Panc1 (cell line): ENCODE data around the gene RDH13. TPM values are rescaled to one million over a fixed set of nuclear protein-coding genes. Genes with fewer than 3 reads are reported as not detected.

Experiments
- ATAC-seq: fragments of 200-7000 bp; cut with Tn5 transposase; 2 replicates; pipeline ENCODE4 v1.9.1; 2020; ENCODE audit warnings: mild to moderate bottlenecking, moderate library complexity
- BruUV-seq: library from RNA; stranded (reverse); fragments of 400-500 nt; replicated peaks from 2 replicates; lab custom pipeline; 2021; lab: Mats Ljungman, UMichigan
- CTCF ChIA-PET: fragments of 300-600 bp; sonication (Branson Sonifier 250); formaldehyde crosslinking; loops from one replicate; lab custom pipeline; 2022; ENCODE audit warnings: antibody characterized with exemption; lab: Charles Lee
- POLR2A ChIA-PET: fragments of 300-600 bp; sonication (Branson Sonifier 250); formaldehyde crosslinking; loops from one replicate; lab custom pipeline; 2022; ENCODE audit warnings: antibody characterized with exemption; lab: Charles Lee
- DNase-seq: peaks from one replicate; pipeline ENCODE4 v3.0.0-alpha.2; 2010; ENCODE audit warnings: low read depth, low spot score
- H3K27ac ChIP-seq: 2 replicates; pipeline ENCODE4 v1.5.1; 2011; ENCODE audit warnings: mild to moderate bottlenecking, low read length, inconsistent platforms
- H3K27me3 ChIP-seq: fragments of 200-500 bp; sonication (Bioruptor generic); 2 replicates; pipeline ENCODE4 v1.6.0; 2014; ENCODE audit warnings: low read length, inconsistent platforms; ENCODE audit not compliant: control insufficient read depth, insufficient read depth
- H3K36me3 ChIP-seq: fragments of 200-500 bp; sonication (Bioruptor generic); 2 replicates; pipeline ENCODE4 v1.5.1; 2014; ENCODE audit warnings: inconsistent platforms, mild to moderate bottlenecking, low read length, moderate library complexity; ENCODE audit not compliant: control insufficient read depth, insufficient read depth
- H3K4me1 ChIP-seq: 2 replicates; pipeline ENCODE4 v1.5.1; 2011; ENCODE audit warnings: inconsistent platforms, mild to moderate bottlenecking, low read length, moderate library complexity; ENCODE audit not compliant: control insufficient read depth, insufficient read depth
- H3K4me3 ChIP-seq, 2 experiments: 2 replicates each; pipeline ENCODE4 v1.5.1; 2011 to 2012; ENCODE audit warnings: low read depth in 2 of 2, low read length in 2 of 2, mild to moderate bottlenecking in 2 of 2, inconsistent platforms in 1 of 2, moderate library complexity in 1 of 2
- H3K9me3 ChIP-seq: fragments of 200-500 bp; sonication (Bioruptor generic); 2 replicates; pipeline ENCODE4 v1.5.1; 2014; ENCODE audit warnings: low read depth, mild to moderate bottlenecking, inconsistent platforms, low read length, moderate library complexity; ENCODE audit not compliant: control insufficient read depth, insufficient read depth
- CTCF ChIP-seq: fragments of 450-650 bp; IDR thresholded peaks from 2 replicates; pipeline ENCODE4 v1.5.1; 2017; ENCODE audit warnings: mild to moderate bottlenecking
- POLR2AphosphoS5 ChIP-seq: IDR thresholded peaks from 2 replicates; pipeline ENCODE4 v1.6.1; 2012; ENCODE audit warnings: mild to moderate bottlenecking, low read depth, low read length, moderate library complexity
- REST ChIP-seq, 2 experiments: IDR thresholded peaks; 2 replicates each; pipeline ENCODE4 v1.6.1; 2011 to 2012; ENCODE audit warnings: low read depth in 2 of 2, control low read depth in 1 of 2, low read length in 1 of 2, mild to moderate bottlenecking in 1 of 2, moderate library complexity in 1 of 2; ENCODE audit not compliant: insufficient read depth in 1 of 2
- SIN3A ChIP-seq: IDR thresholded peaks from 2 replicates; pipeline ENCODE4 v1.6.1; 2012; ENCODE audit warnings: low read depth, mild to moderate bottlenecking, low read length, moderate library complexity, borderline replicate concordance; ENCODE audit not compliant: insufficient read depth
- TCF7L2 ChIP-seq: IDR thresholded peaks from 2 replicates; pipeline ENCODE4 v1.6.1; 2011; ENCODE audit warnings: mild to moderate bottlenecking, low read depth, low read length, inconsistent platforms
- in situ Hi-C: cut with HindIII; loops from 2 replicates; pipeline ENCODE4 v1.10.0; 2016; ENCODE audit warnings: low sequenced_read_pairs, low pct_unique_long_range_greater_than_20kb
- intact Hi-C: fragments of 100-400 bp; cut with micrococcal nuclease; formaldehyde crosslinking; loops from one replicate; pipeline ENCODE4 v1.10.0; 2022; ENCODE audit not compliant: unreplicated experiment
- total RNA-seq: library from RNA; stranded (reverse); gene quantifications from one replicate; pipeline ENCODE4 v1.2.1, GENCODE V29; 2021; ENCODE audit not compliant: unreplicated experiment

Gene RDH13
- total RNA-seq, 1 experiment from 2014 or later = 37.8 TPM

- no peaks in the 10 kb centered on the region for H3K9me3 ChIP-seq
- intact Hi-C loops (no loop called here), in situ Hi-C loops (no loop called here)
- no peaks in the 10 kb centered on the region for H3K27me3 ChIP-seq
- BruUV-seq = TSS peak; percentile 87
- no peak for DNase-seq
- no peak for ATAC-seq
- no peak overlapping the region for H3K27ac ChIP-seq
- no peak for TF ChIP-seq POLR2AphosphoS5
- no peak for TF ChIP-seq REST (IDR thresholded peaks at IDR 0.05; ENCODE audit: insufficient read depth in 1 of 2, low read depth in 2 of 2, low read length in 1 of 2)
- no peak for TF ChIP-seq SIN3A
- no peak for TF ChIP-seq CTCF
- TF ChIP-seq TCF7L2 = no peak
- ChIA-PET CTCF (interaction anchor here (0.6 kb wide), 1 partner anchor 44 kb away, joined by 6 read pairs; no protein-coding TSS in a partner anchor), POLR2A (no interaction called here)
- H3K36me3 ChIP-seq = peaks cover 2% of the 10 kb centered on the region; the same call in 1 of the 2 replicates
- no peak overlapping the region for H3K4me3 ChIP-seq
- H3K4me1 ChIP-seq = peaks cover 33% of the 10 kb centered on the region
These were observed 28.4 kb upstream of the RDH13 start for GRCh38 chr19:55091126-55091910.

DNA sequence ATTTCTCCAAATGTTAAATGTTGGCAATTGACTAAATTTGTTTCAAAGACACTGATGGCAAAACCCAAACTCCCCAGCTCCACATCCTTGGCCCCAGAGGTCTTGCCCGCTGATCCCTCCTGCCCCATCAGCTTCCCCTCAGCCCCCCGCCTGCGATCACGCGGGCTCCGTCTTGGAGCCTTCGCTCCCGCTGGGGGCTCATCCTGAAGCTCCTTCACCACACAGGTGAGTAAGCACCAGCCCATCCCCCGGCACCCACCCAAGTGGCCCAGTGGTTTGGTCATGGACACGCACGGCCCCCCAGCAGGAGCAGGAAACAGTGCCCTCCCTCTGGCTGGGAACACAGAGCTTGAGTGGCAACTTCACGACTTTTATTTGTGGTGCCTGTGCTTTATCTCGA is 27.6 kb upstream of the RDH13 start:
- TF ChIP-seq POLR2AphosphoS5 = no peak
- TF ChIP-seq TCF7L2 = no peak
- TF ChIP-seq CTCF = no peak
- TF ChIP-seq REST (IDR thresholded peaks at IDR 0.05; ENCODE audit: insufficient read depth in 1 of 2, low read depth in 2 of 2, low read length in 1 of 2) = no peak
- no peak for TF ChIP-seq SIN3A
- H3K27ac ChIP-seq = no peak overlapping the region
- ATAC-seq = no peak

More for the DNA sequence above, 27.6 kb upstream of the RDH13 start:
- intact Hi-C loops (no loop called here), in situ Hi-C loops (no loop called here)
- ChIA-PET POLR2A (no interaction called here), CTCF (interaction anchor here (0.6 kb wide), 1 partner anchor 45 kb away, joined by 6 read pairs; no protein-coding TSS in a partner anchor)
- H3K4me1 ChIP-seq = peaks cover 28% of the 10 kb centered on the region
- DNase-seq = no peak
- H3K4me3 ChIP-seq = no peak overlapping the region
- no peaks in the 10 kb centered on the region for H3K27me3 ChIP-seq
- peaks cover 2% of the 10 kb centered on the region; the same call in 1 of the 2 replicates for H3K36me3 ChIP-seq
- no peaks in the 10 kb centered on the region for H3K9me3 ChIP-seq
- no TSS peak for BruUV-seq
